ENCODE results near the gene UBAC2. TPM values are rescaled to one million over a fixed set of nuclear protein-coding genes. Genes with fewer than 3 reads are reported as not detected.

The UBAC2 gene
- total RNA-seq, 1 experiment from 2014 or later, result 58.3 TPM

DNA sequence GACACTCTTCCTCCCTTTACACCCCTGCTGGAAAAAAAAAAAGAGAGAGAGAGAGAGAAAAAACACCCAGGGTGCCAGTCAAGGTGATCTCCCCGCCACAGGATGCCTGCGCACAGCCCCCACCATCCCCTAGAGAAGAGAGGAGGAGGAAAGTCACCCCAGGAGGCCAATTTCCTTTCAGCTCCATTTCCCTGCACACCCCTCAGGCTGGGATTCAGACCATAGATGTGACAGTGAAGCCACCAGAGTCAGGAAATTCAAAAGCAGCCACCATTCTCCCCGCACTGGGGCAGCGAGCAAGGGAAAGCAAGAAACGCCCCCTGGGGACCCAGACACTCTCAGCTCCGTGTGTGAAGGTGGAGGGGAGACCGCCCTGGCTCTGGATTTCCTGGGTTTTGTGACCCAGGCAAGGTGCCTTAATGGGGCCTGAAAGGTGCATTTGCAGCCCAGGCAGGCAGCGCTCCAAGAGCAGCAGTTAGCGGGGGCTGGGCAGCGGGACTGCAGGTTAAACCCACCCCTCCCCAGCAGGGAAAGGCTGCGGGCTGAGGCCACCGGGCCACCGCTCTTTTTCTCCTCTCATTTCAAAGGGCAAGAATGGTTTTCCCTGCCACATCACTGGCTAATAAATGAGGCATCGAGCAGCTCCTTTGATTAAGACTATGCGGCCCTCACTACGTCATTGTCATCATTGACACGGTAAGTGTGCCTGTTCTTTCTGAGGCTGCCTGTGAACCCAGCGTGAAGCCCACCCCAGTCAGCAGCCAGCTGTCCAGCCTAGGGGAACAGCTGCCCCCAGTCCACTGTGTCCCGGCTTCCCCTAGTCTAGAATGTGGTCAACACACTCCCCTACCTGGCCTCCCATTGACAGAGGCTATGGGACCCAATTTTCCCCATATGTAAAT is 216.8 kb downstream of the UBAC2 start:
- no peaks in the 10 kb centered on the region for H3K9me2 ChIP-seq (replicated peaks; ENCODE audit: insufficient read depth, low read length)
- no peaks in the 10 kb centered on the region for H3K79me2 ChIP-seq (ENCODE audit: low read length)
- DNase-seq, result no peak
- no peaks in the 10 kb centered on the region for H4K20me1 ChIP-seq (ENCODE audit: insufficient read depth, low read depth, low read length)
- H3K4me1 ChIP-seq (ENCODE audit: low read length), result peaks cover 16% of the 10 kb centered on the region
- H3K4me2 ChIP-seq (ENCODE audit: low read depth, low read length, poor library complexity, severe bottlenecking), result no peak overlapping the region
- no peaks in the 10 kb centered on the region for H3K27me3 ChIP-seq (ENCODE audit: low read length)
- H3K9me3 ChIP-seq (ENCODE audit: low read length), result no peaks in the 10 kb centered on the region
- no peak overlapping the region for H3K9ac ChIP-seq (ENCODE audit: low read length)
- H3K4me3 ChIP-seq (ENCODE audit: low read length), result no peak overlapping the region
- no peak overlapping the region for H3K27ac ChIP-seq (ENCODE audit: low read length)
- H2AFZ ChIP-seq (ENCODE audit: low read length), result no peak overlapping the region
- no peaks in the 10 kb centered on the region for H3K36me3 ChIP-seq (ENCODE audit: insufficient read depth, low read length)

DNA sequence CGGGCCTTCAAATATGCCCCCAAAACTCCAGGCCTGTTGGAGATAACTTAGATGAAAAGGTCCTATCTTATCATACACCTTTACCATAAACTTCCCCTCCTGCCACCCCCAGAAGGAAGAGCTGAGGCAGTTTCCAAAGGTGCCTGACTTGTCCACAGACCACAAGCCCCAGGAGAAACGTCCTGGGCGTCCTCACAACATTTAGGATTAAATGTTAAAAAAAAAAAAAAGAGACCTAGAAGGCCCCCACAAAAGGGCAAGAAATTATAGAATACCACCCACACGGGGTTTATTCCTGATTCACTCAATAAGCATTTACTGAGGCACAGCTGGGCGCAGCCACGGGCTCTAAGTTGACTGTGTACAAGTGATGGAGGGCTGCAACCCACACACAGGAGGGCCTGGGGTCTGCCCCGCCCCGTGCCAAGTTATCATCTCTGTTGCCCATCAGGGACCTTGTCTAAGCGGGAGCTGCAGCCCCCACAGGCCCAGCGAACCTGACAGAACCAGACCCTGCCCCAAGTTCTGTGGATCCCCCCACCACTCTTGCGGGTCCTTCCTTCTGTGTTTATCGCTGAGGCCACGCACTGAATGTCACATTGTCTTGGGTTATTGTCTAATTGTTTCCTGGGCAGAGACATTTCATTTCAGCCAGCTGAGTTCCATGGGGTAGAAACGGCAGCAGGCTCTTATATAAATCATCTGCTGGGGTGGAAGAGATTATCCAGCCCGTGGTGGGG is 217.6 kb downstream of the UBAC2 start:
- Histone ChIP-seq H3K4me2 (ENCODE audit: low read depth, low read length, poor library complexity, severe bottlenecking) (no peak overlapping the region), H3K9me3 (ENCODE audit: low read length) (no peaks in the 10 kb centered on the region), H3K9ac (ENCODE audit: low read length) (no peak overlapping the region), H2AFZ (ENCODE audit: low read length) (no peak overlapping the region), H3K36me3 (ENCODE audit: insufficient read depth, low read length) (no peaks in the 10 kb centered on the region), H3K9me2 (replicated peaks; ENCODE audit: insufficient read depth, low read length) (no peaks in the 10 kb centered on the region), H3K79me2 (ENCODE audit: low read length) (no peaks in the 10 kb centered on the region), H3K27me3 (ENCODE audit: low read length) (no peaks in the 10 kb centered on the region), H3K4me3 (ENCODE audit: low read length) (no peak overlapping the region), H4K20me1 (ENCODE audit: insufficient read depth, low read depth, low read length) (no peaks in the 10 kb centered on the region), H3K27ac (ENCODE audit: low read length) (no peak overlapping the region), H3K4me1 (ENCODE audit: low read length) (peaks cover 17% of the 10 kb centered on the region)
- no peak for DNase-seq

DNA sequence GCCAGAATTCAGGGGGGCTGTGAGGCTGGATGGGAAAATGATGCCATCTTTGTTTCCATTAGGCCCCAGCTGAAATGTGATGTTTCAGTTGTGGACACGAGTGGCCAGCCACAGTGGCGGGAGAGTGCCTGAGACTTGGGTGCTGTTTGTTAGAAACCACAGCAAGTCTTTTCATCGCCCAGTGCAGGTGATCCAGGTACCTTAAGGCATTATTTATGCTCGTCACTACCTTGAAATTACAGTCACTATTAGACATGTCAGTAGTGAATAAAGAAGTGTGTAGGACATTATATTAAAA is 218.1 kb downstream of the UBAC2 start:
- DNase-seq, result no peak
- H3K4me1 ChIP-seq (ENCODE audit: low read length), result peaks cover 17% of the 10 kb centered on the region
- no peak overlapping the region for H3K4me3 ChIP-seq (ENCODE audit: low read length)
- H3K27ac ChIP-seq (ENCODE audit: low read length), result no peak overlapping the region
- H4K20me1 ChIP-seq (ENCODE audit: insufficient read depth, low read depth, low read length), result no peaks in the 10 kb centered on the region
- H3K4me2 ChIP-seq (ENCODE audit: low read depth, low read length, poor library complexity, severe bottlenecking), result no peak overlapping the region
- no peaks in the 10 kb centered on the region for H3K9me3 ChIP-seq (ENCODE audit: low read length)
- H3K27me3 ChIP-seq (ENCODE audit: low read length), result no peaks in the 10 kb centered on the region
- no peaks in the 10 kb centered on the region for H3K36me3 ChIP-seq (ENCODE audit: insufficient read depth, low read length)
- no peak overlapping the region for H2AFZ ChIP-seq (ENCODE audit: low read length)
- no peaks in the 10 kb centered on the region for H3K9me2 ChIP-seq (replicated peaks; ENCODE audit: insufficient read depth, low read length)
- H3K9ac ChIP-seq (ENCODE audit: low read length), result no peak overlapping the region
- no peaks in the 10 kb centered on the region for H3K79me2 ChIP-seq (ENCODE audit: low read length)

DNA sequence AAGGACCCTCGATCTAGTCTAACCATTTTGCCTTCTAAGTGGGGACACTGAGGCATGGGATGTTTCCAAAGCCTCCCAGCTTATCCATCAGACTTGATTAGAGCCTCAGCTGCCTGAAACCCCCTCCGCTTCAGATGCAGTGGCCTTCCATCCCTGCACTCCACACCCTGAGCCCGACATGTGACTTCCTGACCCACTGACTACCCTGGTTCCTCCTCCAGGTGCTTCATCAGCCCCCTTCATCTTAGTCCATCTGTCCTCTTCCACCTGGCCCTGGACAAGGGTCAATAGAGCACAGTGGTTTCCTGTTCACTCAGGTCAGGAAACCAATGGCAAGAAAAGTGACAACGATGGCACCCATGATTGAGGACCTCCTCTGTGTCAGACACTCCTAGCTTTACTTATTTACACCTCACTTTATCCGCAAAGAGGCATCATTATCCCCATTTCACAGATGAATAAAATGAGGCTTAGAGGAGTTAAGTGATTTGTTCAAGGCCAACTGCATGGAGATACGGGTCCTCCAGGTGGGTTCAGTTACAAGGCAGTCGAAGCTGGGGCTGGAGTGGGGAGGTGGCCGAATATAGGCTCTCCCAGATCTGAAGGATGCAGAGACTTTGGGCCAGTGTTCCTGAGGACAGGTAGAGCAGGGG is 219.1 kb downstream of the UBAC2 start:
- Histone ChIP-seq H3K79me2 (ENCODE audit: low read length) (no peaks in the 10 kb centered on the region), H3K9ac (ENCODE audit: low read length) (0 out of 2 replicates have a peak overlapping the region, but pooled peaks have one; percentile 2), H4K20me1 (ENCODE audit: insufficient read depth, low read depth, low read length) (no peaks in the 10 kb centered on the region), H3K4me1 (ENCODE audit: low read length) (peaks cover 17% of the 10 kb centered on the region), H3K9me2 (replicated peaks; ENCODE audit: insufficient read depth, low read length) (no peaks in the 10 kb centered on the region), H3K27ac (ENCODE audit: low read length) (no peak overlapping the region), H3K27me3 (ENCODE audit: low read length) (no peaks in the 10 kb centered on the region), H3K4me3 (ENCODE audit: low read length) (peak overlapping the region; percentile 42; the same call in 1 of the 2 replicates), H3K4me2 (ENCODE audit: low read depth, low read length, poor library complexity, severe bottlenecking) (peak overlapping the region; percentile 49), H3K36me3 (ENCODE audit: insufficient read depth, low read length) (no peaks in the 10 kb centered on the region), H2AFZ (ENCODE audit: low read length) (no peak overlapping the region), H3K9me3 (ENCODE audit: low read length) (no peaks in the 10 kb centered on the region)
- DNase-seq, result no peak

DNA sequence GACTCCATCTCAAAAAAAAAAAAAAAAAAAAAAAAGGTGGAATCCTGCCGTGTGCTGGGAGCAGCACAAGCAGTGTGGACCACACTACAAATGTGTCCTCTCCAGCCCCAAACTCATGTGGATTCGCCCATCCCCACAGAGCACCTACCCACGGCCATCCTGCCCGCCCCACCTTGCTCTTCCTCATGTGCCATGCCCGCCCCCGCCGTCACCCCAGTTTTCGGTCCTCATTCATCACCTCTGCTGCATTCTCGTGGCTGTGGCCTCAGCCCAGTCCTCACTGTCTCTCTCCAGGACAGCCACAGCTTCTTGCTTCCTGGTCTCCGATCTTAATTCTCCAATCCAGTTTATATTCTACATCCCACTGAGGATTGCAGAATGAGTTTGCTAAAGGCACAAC is 220.6 kb downstream of the UBAC2 start:
- Histone ChIP-seq H2AFZ (ENCODE audit: low read length) (no peak overlapping the region), H3K9ac (ENCODE audit: low read length) (no peak overlapping the region), H3K4me2 (ENCODE audit: low read depth, low read length, poor library complexity, severe bottlenecking) (no peak overlapping the region), H3K27ac (ENCODE audit: low read length) (no peak overlapping the region), H3K9me3 (ENCODE audit: low read length) (no peaks in the 10 kb centered on the region), H4K20me1 (ENCODE audit: insufficient read depth, low read depth, low read length) (no peaks in the 10 kb centered on the region), H3K27me3 (ENCODE audit: low read length) (no peaks in the 10 kb centered on the region), H3K36me3 (ENCODE audit: insufficient read depth, low read length) (no peaks in the 10 kb centered on the region), H3K4me3 (ENCODE audit: low read length) (no peak overlapping the region), H3K9me2 (replicated peaks; ENCODE audit: insufficient read depth, low read length) (no peaks in the 10 kb centered on the region), H3K79me2 (ENCODE audit: low read length) (no peaks in the 10 kb centered on the region), H3K4me1 (ENCODE audit: low read length) (peaks cover 30% of the 10 kb centered on the region)
- DNase-seq, result no peak

DNA sequence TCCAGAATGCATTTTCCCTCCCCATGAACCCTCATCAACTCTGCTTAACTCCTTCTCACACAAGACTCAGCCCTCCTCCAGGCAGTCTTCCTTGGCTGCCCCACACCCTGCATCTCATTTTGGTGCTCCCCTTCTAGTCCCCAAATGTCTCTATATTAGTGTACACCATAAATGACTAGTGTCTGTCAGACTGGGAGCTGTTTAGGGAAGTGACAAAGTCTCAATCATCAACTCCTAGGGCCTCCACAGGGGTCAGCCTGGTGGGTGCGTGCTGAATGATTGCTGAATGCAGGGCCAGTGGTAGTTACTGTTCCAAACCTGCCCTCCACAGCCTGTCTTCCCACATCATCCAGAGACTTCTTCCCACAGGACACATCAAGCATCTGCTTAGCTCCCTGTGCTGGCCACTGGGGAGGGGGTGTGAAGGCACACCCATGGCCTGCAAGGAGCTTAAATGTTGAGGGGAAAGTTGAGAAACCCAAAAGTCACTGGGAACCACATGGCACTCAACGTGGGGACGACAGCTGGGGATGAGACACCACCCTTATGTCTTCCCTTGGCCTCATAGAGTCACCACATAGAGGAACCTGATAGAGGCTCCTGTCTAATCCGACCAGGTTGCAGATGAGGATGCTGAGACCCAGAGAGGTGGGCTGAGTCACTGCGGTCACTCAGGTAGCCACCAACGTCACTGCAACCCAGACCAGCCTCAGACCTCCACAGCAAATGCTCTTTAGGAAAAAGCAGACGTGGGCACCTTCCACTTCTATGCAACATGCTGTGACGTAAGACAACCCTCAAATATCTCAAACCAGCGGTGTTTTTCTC is 221.3 kb downstream of the UBAC2 start:
- DNase-seq, result no peak
- no peaks in the 10 kb centered on the region for H3K9me3 ChIP-seq (ENCODE audit: low read length)
- H3K27me3 ChIP-seq (ENCODE audit: low read length), result no peaks in the 10 kb centered on the region
- no peaks in the 10 kb centered on the region for H3K36me3 ChIP-seq (ENCODE audit: insufficient read depth, low read length)
- no peaks in the 10 kb centered on the region for H3K9me2 ChIP-seq (replicated peaks; ENCODE audit: insufficient read depth, low read length)
- H4K20me1 ChIP-seq (ENCODE audit: insufficient read depth, low read depth, low read length), result no peaks in the 10 kb centered on the region
- H3K4me2 ChIP-seq (ENCODE audit: low read depth, low read length, poor library complexity, severe bottlenecking), result no peak overlapping the region
- peaks cover 34% of the 10 kb centered on the region for H3K4me1 ChIP-seq (ENCODE audit: low read length)
- H3K9ac ChIP-seq (ENCODE audit: low read length), result no peak overlapping the region
- H2AFZ ChIP-seq (ENCODE audit: low read length), result no peak overlapping the region
- no peak overlapping the region for H3K27ac ChIP-seq (ENCODE audit: low read length)
- H3K4me3 ChIP-seq (ENCODE audit: low read length), result no peak overlapping the region
- no peaks in the 10 kb centered on the region for H3K79me2 ChIP-seq (ENCODE audit: low read length)

DNA sequence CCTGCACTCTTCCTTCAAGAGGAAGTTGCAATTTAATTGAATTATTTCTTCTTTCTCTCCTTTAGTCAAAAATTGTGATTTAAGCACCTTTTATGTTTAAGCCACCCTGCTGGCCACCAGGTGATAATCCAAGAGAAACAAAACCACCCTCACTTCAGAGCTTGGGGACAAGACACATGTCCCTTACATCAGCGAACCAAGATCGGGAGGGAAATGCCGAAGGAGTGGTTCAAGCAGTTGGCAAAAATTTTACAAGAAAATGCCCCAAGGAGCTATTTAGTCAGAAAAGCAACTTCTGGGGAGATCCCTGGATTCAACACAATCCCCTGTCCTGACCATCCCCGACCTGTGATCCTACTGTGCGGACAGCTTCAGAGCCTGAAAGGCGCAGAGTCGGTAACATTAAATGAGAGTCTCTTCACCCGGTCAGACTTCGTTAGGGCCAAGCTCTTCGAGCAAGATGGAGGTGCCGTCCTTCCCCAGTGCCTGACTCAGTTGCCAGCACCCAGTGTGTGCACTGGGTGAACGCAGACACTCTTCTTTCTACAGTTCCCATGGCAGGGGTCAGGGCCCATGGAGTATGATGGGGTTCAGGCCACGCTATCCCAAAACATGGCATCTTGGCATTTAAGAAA is 222.0 kb downstream of the UBAC2 start:
- Histone ChIP-seq H4K20me1 (ENCODE audit: insufficient read depth, low read depth, low read length) (no peaks in the 10 kb centered on the region), H3K9ac (ENCODE audit: low read length) (no peak overlapping the region), H3K79me2 (ENCODE audit: low read length) (no peaks in the 10 kb centered on the region), H3K27ac (ENCODE audit: low read length) (no peak overlapping the region), H3K9me3 (ENCODE audit: low read length) (no peaks in the 10 kb centered on the region), H3K4me2 (ENCODE audit: low read depth, low read length, poor library complexity, severe bottlenecking) (no peak overlapping the region), H3K4me1 (ENCODE audit: low read length) (peaks cover 34% of the 10 kb centered on the region), H3K36me3 (ENCODE audit: insufficient read depth, low read length) (no peaks in the 10 kb centered on the region), H3K4me3 (ENCODE audit: low read length) (no peak overlapping the region), H2AFZ (ENCODE audit: low read length) (no peak overlapping the region), H3K9me2 (replicated peaks; ENCODE audit: insufficient read depth, low read length) (no peaks in the 10 kb centered on the region), H3K27me3 (ENCODE audit: low read length) (no peaks in the 10 kb centered on the region)
- no peak for DNase-seq
